ENCODE results near the gene ISYNA1.
"Not testable (repeated sequence)": the region's sequence is repeated elsewhere in the genome, so short reads cannot be mapped to it uniquely, and the experiment has no call there.

ISYNA1 gene

GRCh38 chr19:18416778-18417249 lies 21.1 kb downstream of the ISYNA1 start:
- peak overlapping the region; percentile 36 for H3K4me3 ChIP-seq (ENCODE audit: extremely low read depth, insufficient read depth, low read length, poor library complexity, severe bottlenecking)
- H3K36me3 ChIP-seq (ENCODE audit: control insufficient read depth, insufficient read depth, low read length) = no peaks in the 10 kb centered on the region
- peaks cover 26% of the 10 kb centered on the region for H3K4me1 ChIP-seq (ENCODE audit: control insufficient read depth, insufficient read depth, low read length, poor library complexity, severe bottlenecking)
- no peaks in the 10 kb centered on the region for H3K9me3 ChIP-seq (ENCODE audit: control insufficient read depth, low read length)
- peak overlapping the region; percentile 100 for H3K27ac ChIP-seq (ENCODE audit: low read depth, low read length, severe bottlenecking)
- 0 to 1% methylated on average over 25 to 35 of the region's 44 CpGs for WGBS, 2 experiments (ENCODE audit: insufficient coverage in 2 of 2)

GRCh38 chr19:18415178-18415867 lies 22.6 kb downstream of the ISYNA1 start:
- no peaks in the 10 kb centered on the region for H3K9me3 ChIP-seq (ENCODE audit: control insufficient read depth, low read length)
- no peak overlapping the region for H3K4me3 ChIP-seq (ENCODE audit: extremely low read depth, insufficient read depth, low read length, poor library complexity, severe bottlenecking)
- H3K27ac ChIP-seq (ENCODE audit: low read depth, low read length, severe bottlenecking) = no peak overlapping the region
- 70 to 82% methylated on average over 17 to 22 of the region's 25 CpGs for WGBS, 2 experiments (ENCODE audit: insufficient coverage in 2 of 2)
- peaks cover 23% of the 10 kb centered on the region for H3K4me1 ChIP-seq (ENCODE audit: control insufficient read depth, insufficient read depth, low read length, poor library complexity, severe bottlenecking)
- no peaks in the 10 kb centered on the region for H3K36me3 ChIP-seq (ENCODE audit: control insufficient read depth, insufficient read depth, low read length)

GRCh38 chr19:18414504-18415177 lies 23.3 kb downstream of the ISYNA1 start:
- H3K27ac ChIP-seq (ENCODE audit: low read depth, low read length, severe bottlenecking) = no peak overlapping the region
- 66 to 71% methylated on average over 9 of the region's 11 CpGs for WGBS, 2 experiments (ENCODE audit: insufficient coverage in 2 of 2)

GRCh38 chr19:18412610-18413239 lies 25.2 kb downstream of the ISYNA1 start:
- Histone ChIP-seq H3K27ac (ENCODE audit: low read depth, low read length, severe bottlenecking) (no peak overlapping the region), H3K36me3 (ENCODE audit: control insufficient read depth, insufficient read depth, low read length) (no peaks in the 10 kb centered on the region), H3K4me3 (ENCODE audit: extremely low read depth, insufficient read depth, low read length, poor library complexity, severe bottlenecking) (no peak overlapping the region), H3K9me3 (ENCODE audit: control insufficient read depth, low read length) (no peaks in the 10 kb centered on the region), H3K4me1 (ENCODE audit: control insufficient read depth, insufficient read depth, low read length, poor library complexity, severe bottlenecking) (peaks cover 11% of the 10 kb centered on the region)
- WGBS, 2 experiments (ENCODE audit: insufficient coverage in 2 of 2) = 89 to 91% methylated on average over 13 to 15 of the region's 16 CpGs

More at GRCh38 chr19:18414504-18415177, 23.3 kb downstream of the ISYNA1 start:
- no peak overlapping the region for H3K4me3 ChIP-seq (ENCODE audit: extremely low read depth, insufficient read depth, low read length, poor library complexity, severe bottlenecking)
- peaks cover 23% of the 10 kb centered on the region for H3K4me1 ChIP-seq (ENCODE audit: control insufficient read depth, insufficient read depth, low read length, poor library complexity, severe bottlenecking)
- H3K36me3 ChIP-seq (ENCODE audit: control insufficient read depth, insufficient read depth, low read length) = no peaks in the 10 kb centered on the region
- no peaks in the 10 kb centered on the region for H3K9me3 ChIP-seq (ENCODE audit: control insufficient read depth, low read length)

GRCh38 chr19:18408053-18408476 lies 29.9 kb downstream of the ISYNA1 start:
- Histone ChIP-seq H3K9me3 (ENCODE audit: control insufficient read depth, low read length) (no peaks in the 10 kb centered on the region), H3K4me1 (ENCODE audit: control insufficient read depth, insufficient read depth, low read length, poor library complexity, severe bottlenecking) (no peaks in the 10 kb centered on the region), H3K4me3 (ENCODE audit: extremely low read depth, insufficient read depth, low read length, poor library complexity, severe bottlenecking) (no peak overlapping the region), H3K36me3 (ENCODE audit: control insufficient read depth, insufficient read depth, low read length) (no peaks in the 10 kb centered on the region), H3K27ac (ENCODE audit: low read depth, low read length, severe bottlenecking) (no peak overlapping the region)
- WGBS, 2 experiments (ENCODE audit: insufficient coverage in 2 of 2) = 75 to 80% methylated on average over 10 of the region's 10 CpGs

GRCh38 chr19:18406749-18407148 lies 31.2 kb downstream of the ISYNA1 start:
- no peak overlapping the region for H3K27ac ChIP-seq (ENCODE audit: low read depth, low read length, severe bottlenecking)
- 87 to 96% methylated on average over 8 of the region's 9 CpGs for WGBS, 2 experiments (ENCODE audit: insufficient coverage in 2 of 2)
- H3K4me1 ChIP-seq (ENCODE audit: control insufficient read depth, insufficient read depth, low read length, poor library complexity, severe bottlenecking) = no peaks in the 10 kb centered on the region
- H3K36me3 ChIP-seq (ENCODE audit: control insufficient read depth, insufficient read depth, low read length) = no peaks in the 10 kb centered on the region
- no peaks in the 10 kb centered on the region for H3K9me3 ChIP-seq (ENCODE audit: control insufficient read depth, low read length)
- H3K4me3 ChIP-seq (ENCODE audit: extremely low read depth, insufficient read depth, low read length, poor library complexity, severe bottlenecking) = no peak overlapping the region

- 98 to 100% methylated on average over 6 to 7 of the region's 11 CpGs for WGBS, 2 experiments (ENCODE audit: insufficient coverage in 2 of 2)
- H3K4me3 ChIP-seq (ENCODE audit: extremely low read depth, insufficient read depth, low read length, poor library complexity, severe bottlenecking); H3K4me1 ChIP-seq (ENCODE audit: control insufficient read depth, insufficient read depth, low read length, poor library complexity, severe bottlenecking); H3K36me3 ChIP-seq (ENCODE audit: control insufficient read depth, insufficient read depth, low read length); H3K9me3 ChIP-seq (ENCODE audit: control insufficient read depth, low read length); H3K27ac ChIP-seq (ENCODE audit: low read depth, low read length, severe bottlenecking): not testable (repeated sequence)
Observed at GRCh38 chr19:18405754-18406153, 32.2 kb downstream of the ISYNA1 start.

- not testable (repeated sequence) for H3K27ac ChIP-seq (ENCODE audit: low read depth, low read length, severe bottlenecking); H3K9me3 ChIP-seq (ENCODE audit: control insufficient read depth, low read length); H3K4me1 ChIP-seq (ENCODE audit: control insufficient read depth, insufficient read depth, low read length, poor library complexity, severe bottlenecking); H3K36me3 ChIP-seq (ENCODE audit: control insufficient read depth, insufficient read depth, low read length); H3K4me3 ChIP-seq (ENCODE audit: extremely low read depth, insufficient read depth, low read length, poor library complexity, severe bottlenecking)
- WGBS, 2 experiments (ENCODE audit: insufficient coverage in 2 of 2) = 86 to 95% methylated on average over 11 to 12 of the region's 18 CpGs
Observed at GRCh38 chr19:18402455-18403248, 35.3 kb downstream of the ISYNA1 start.

- no peaks in the 10 kb centered on the region for H3K36me3 ChIP-seq (ENCODE audit: control insufficient read depth, insufficient read depth, low read length)
- no peaks in the 10 kb centered on the region for H3K4me1 ChIP-seq (ENCODE audit: control insufficient read depth, insufficient read depth, low read length, poor library complexity, severe bottlenecking)
- WGBS, 2 experiments (ENCODE audit: insufficient coverage in 2 of 2) = 55 to 73% methylated on average over 6 to 7 of the region's 7 CpGs
- no peak overlapping the region for H3K27ac ChIP-seq (ENCODE audit: low read depth, low read length, severe bottlenecking)
- no peak overlapping the region for H3K4me3 ChIP-seq (ENCODE audit: extremely low read depth, insufficient read depth, low read length, poor library complexity, severe bottlenecking)
- no peaks in the 10 kb centered on the region for H3K9me3 ChIP-seq (ENCODE audit: control insufficient read depth, low read length)
Observed at GRCh38 chr19:18401580-18402112, 36.3 kb downstream of the ISYNA1 start.

GRCh38 chr19:18399008-18399407 lies 38.9 kb downstream of the ISYNA1 start:
- no peaks in the 10 kb centered on the region for H3K36me3 ChIP-seq (ENCODE audit: control insufficient read depth, insufficient read depth, low read length)
- H3K27ac ChIP-seq (ENCODE audit: low read depth, low read length, severe bottlenecking) = no peak overlapping the region
- 78 to 93% methylated on average over 6 of the region's 6 CpGs for WGBS, 2 experiments (ENCODE audit: insufficient coverage in 2 of 2)
- H3K9me3 ChIP-seq (ENCODE audit: control insufficient read depth, low read length) = no peaks in the 10 kb centered on the region
- no peaks in the 10 kb centered on the region for H3K4me1 ChIP-seq (ENCODE audit: control insufficient read depth, insufficient read depth, low read length, poor library complexity, severe bottlenecking)
- H3K4me3 ChIP-seq (ENCODE audit: extremely low read depth, insufficient read depth, low read length, poor library complexity, severe bottlenecking) = no peak overlapping the region
